HUES64 (cell line): ENCODE results near the gene TPGS1.

Source experiments
- H3K27ac ChIP-seq: 2 replicates; pipeline ENCODE4 v1.7.0; 2013; ENCODE audit warnings: low read depth, low read length, inconsistent platforms
- H3K27me3 ChIP-seq: 2 replicates; pipeline ENCODE4 v1.6.1; 2013; ENCODE audit warnings: mild to moderate bottlenecking, low read length; ENCODE audit not compliant: insufficient read depth
- H3K36me3 ChIP-seq: 2 replicates; pipeline ENCODE4 v1.6.1; 2013; ENCODE audit warnings: mild to moderate bottlenecking, low read length; ENCODE audit not compliant: insufficient read depth
- H3K4me1 ChIP-seq: 2 replicates; pipeline ENCODE4 v1.6.1; 2013; ENCODE audit warnings: mild to moderate bottlenecking, low read length, moderate library complexity; ENCODE audit not compliant: insufficient read depth
- H3K4me3 ChIP-seq: 2 replicates; pipeline ENCODE4 v1.5.1; 2013; ENCODE audit warnings: mild to moderate bottlenecking, low read length, moderate library complexity
- H3K9ac ChIP-seq: 2 replicates; pipeline ENCODE4 v1.6.1; 2013; ENCODE audit warnings: mild to moderate bottlenecking, low read depth, low read length
- H3K9me3 ChIP-seq: 2 replicates; pipeline ENCODE4 v1.6.1; 2013; ENCODE audit warnings: low read depth, low read length; ENCODE audit not compliant: insufficient read depth
- WGBS: fragments of 150-250, 120-280 bp; methylation state at CpG from one replicate; pipeline ENCODE4 v1.1.7; 2013; ENCODE audit warnings: missing lambda C conversion rate; 5-methylcytosine and 5-hydroxymethylcytosine counted together

Gene TPGS1

DNA sequence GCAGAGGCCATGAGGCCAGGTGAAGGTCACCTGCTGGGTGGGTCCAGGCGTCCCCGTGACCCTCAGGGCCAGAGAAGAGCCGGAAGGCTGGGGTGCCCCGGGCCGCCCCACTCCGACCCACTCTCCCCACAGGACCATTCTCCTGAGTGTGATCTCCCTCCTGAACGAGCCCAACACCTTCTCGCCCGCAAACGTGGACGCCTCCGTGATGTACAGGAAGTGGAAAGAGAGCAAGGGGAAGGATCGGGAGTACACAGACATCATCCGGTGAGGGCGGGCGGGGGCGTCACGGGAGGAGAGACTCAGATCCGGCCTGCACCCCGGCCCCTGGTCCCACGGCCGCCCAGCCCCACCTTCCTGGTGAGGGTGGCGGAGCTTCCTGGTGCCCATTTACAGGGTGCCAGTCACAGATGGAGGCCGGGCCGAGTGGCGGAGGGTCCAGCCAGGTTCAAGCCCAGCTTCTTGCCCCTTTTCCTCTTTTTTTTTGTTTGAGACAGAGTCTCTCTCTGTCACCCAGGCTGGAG is 29.6 kb downstream of the TPGS1 start:
- 97% methylated on average over 26 of the region's 26 CpGs for whole genome bisulfite sequencing
- Histone ChIP-seq H3K36me3 (peaks cover 58% of the 10 kb centered on the region), H3K9ac (no peak overlapping the region)

DNA sequence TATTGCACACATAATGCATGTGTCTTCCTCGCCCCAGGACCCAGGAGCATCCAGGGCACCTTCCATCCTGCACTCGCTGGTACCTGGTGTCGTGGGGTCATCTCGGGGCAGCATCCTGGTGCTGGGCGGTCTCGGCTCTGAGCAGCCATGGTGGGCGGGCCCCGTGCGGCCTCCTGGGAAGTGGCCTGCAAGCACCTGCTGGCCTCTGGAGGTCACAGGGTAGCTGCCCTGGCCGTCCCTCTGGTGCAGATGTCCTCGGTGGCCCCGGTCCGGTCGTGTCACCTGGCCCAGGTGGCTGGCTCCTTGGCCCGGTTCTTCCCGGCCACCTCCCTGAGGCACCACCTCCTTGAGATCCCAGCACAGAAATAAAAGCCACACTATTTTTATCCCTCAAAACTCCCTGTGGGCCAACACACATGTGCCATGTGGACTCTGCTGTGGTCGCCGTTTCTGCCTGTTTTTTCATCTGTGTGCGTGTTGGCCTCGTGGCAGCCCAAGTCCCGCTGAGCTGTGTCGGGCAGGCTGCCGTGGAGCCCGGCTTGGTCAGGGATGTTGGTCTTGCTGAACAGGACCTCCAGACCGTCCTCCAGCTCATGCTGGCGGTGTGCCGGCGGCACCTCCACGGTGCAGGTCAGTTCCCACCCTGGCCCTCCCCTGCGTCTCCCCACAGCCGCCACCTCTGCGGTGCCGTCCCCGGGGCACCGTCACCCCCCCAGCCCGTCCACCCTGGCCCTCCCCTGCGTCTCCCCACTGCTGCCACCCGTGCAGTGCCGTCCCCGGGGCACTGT is 31.5 kb downstream of the TPGS1 start:
- Histone ChIP-seq H3K36me3 (peaks cover 65% of the 10 kb centered on the region), H3K9ac (no peak overlapping the region), H3K27ac (no peak overlapping the region), H3K4me3 (no peak overlapping the region), H3K27me3 (no peaks in the 10 kb centered on the region), H3K4me1 (no peaks in the 10 kb centered on the region; the same call in 1 of the 2 replicates), H3K9me3 (no peaks in the 10 kb centered on the region)
- WGBS: 95% methylated on average over 40 of the region's 40 CpGs

More for the DNA sequence above, 29.6 kb downstream of the TPGS1 start:
- Histone ChIP-seq H3K9me3 (no peaks in the 10 kb centered on the region), H3K27ac (no peak overlapping the region), H3K27me3 (no peaks in the 10 kb centered on the region), H3K4me1 (no peaks in the 10 kb centered on the region; the same call in 1 of the 2 replicates), H3K4me3 (no peak overlapping the region)

DNA sequence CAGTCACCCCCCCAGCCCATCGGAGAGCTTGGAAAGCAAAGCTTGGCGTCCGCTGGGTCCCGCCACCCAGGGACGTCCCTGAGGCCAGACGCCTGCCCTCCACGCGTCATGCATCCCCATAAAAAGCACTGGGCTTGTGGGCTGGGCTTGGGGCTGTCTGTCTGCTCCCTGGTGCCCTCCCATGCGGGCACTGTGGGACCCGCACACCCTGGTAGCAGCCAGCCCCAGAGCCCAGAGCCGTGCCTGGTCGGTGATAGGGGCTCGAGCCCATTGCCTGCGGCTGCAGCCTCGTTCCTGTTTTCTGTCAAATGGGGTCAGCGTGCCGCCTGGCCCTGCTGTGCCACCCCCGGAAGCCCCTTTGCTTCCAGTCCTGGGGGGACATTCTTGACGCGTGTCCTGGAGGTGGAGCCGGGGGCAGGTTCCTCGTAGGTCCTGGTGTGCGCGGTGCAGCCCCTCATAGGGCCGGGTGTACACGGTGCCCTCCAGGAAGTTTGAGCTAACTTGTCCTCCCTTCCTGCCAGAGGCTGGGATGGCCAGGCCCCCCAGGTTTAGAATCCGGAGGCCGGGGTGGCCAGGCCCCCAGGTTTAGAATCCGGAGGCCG is 32.2 kb downstream of the TPGS1 start:
- H3K9ac ChIP-seq: no peak overlapping the region
- peaks cover 65% of the 10 kb centered on the region for H3K36me3 ChIP-seq
- H3K4me3 ChIP-seq: no peak overlapping the region
- WGBS: 90% methylated on average over 30 of the region's 30 CpGs
- H3K27ac ChIP-seq: no peak overlapping the region
- H3K27me3 ChIP-seq: no peaks in the 10 kb centered on the region
- no peaks in the 10 kb centered on the region for H3K9me3 ChIP-seq
- no peaks in the 10 kb centered on the region for H3K4me1 ChIP-seq

DNA sequence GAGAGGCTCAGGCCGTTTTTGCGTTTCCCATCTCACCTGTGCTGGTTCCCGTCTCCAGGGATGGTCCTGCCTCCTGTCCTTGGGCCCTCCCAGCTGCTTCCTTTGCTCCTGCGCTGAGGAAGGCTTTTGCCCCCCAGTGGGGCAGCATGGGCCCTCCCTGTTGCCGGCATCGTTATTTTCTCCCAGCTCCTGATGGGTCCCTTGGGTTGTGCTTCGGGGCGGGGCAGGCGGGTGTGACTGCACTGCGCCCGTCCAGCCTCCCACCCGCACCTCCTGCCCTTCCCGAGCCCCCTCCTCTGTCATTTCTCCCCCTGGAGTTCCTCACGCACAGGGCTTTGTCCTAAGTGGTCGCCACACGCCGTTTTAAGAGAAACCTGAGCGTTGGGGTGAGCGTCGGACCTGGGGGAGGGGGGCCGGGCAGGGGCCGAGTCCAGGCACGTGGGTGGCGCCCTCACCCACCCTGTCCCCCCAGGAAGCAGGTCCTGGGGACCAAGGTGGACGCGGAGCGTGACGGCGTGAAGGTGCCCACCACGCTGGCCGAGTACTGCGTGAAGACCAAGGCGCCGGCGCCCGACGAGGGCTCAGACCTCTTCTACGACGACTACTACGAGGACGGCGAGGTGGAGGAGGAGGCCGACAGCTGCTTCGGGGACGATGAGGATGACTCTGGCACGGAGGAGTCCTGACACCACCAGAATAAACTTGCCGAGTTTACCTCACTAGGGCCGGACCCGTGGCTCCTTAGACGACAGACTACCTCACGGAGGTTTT is 33.8 kb downstream of the TPGS1 start:
- no peak overlapping the region for H3K9ac ChIP-seq
- 94% methylated on average over 51 of the region's 51 CpGs for WGBS
- peaks cover 53% of the 10 kb centered on the region for H3K36me3 ChIP-seq
- no peaks in the 10 kb centered on the region for H3K27me3 ChIP-seq
- no peak overlapping the region for H3K4me3 ChIP-seq
- no peaks in the 10 kb centered on the region for H3K9me3 ChIP-seq
- no peak overlapping the region for H3K27ac ChIP-seq
- no peaks in the 10 kb centered on the region for H3K4me1 ChIP-seq

DNA sequence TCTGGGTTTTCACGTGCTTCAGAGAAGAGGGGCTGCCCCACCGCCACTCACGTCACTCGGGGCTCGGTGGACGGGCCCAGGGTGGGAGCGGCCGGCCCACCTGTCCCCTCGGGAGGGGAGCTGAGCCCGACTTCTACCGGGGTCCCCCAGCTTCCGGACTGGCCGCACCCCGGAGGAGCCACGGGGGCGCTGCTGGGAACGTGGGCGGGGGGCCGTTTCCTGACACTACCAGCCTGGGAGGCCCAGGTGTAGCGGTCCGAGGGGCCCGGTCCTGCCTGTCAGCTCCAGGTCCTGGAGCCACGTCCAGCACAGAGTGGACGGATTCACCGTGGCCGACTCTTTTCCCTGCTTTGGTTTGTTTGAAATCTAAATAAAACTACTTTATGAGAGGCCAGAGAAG is 34.4 kb downstream of the TPGS1 start:
- H3K27ac ChIP-seq: no peak overlapping the region
- 95% methylated on average over 26 of the region's 26 CpGs for WGBS
- no peaks in the 10 kb centered on the region for H3K9me3 ChIP-seq
- H3K9ac ChIP-seq: no peak overlapping the region
- H3K4me3 ChIP-seq: no peak overlapping the region
- H3K36me3 ChIP-seq: peaks cover 46% of the 10 kb centered on the region
- no peaks in the 10 kb centered on the region for H3K4me1 ChIP-seq
- no peaks in the 10 kb centered on the region for H3K27me3 ChIP-seq

DNA sequence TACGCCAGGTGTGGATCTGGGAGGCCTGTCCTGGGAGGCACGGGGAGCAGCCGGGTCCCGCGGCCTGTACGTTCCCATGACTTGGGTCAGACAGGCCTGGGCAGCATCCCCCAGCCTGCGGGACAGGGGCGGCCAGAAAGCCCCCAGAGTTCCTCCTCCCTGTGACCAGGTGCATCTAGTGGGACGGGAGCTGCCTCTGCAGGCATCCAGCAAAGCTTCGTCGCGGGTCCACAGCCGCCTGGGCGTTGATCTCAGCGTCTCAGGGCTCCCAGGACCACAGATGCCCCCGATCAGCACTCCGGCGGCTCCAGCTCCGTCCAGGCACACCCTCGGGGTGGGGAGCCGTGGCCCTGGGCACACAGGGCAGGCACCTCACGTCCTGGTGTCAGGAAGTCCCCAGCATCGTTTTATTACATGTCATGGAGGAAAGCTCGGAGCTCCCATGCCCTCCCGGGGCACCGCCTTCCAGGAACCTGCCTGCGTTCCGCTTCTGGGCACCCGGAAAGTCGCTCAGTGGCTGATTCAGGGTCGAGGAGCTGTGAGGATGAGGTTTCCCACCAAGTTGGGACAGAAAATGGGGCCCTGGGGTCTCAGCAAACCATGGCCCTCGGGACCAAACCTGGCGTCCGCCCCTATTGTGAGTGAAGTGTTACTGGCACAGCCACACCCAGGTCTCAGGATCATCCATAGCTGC is 35.0 kb downstream of the TPGS1 start:
- Histone ChIP-seq H3K9me3 (no peaks in the 10 kb centered on the region), H3K36me3 (peaks cover 41% of the 10 kb centered on the region), H3K27ac (no peak overlapping the region), H3K4me1 (no peaks in the 10 kb centered on the region), H3K4me3 (no peak overlapping the region), H3K9ac (no peak overlapping the region), H3K27me3 (no peaks in the 10 kb centered on the region)
- 93% methylated on average over 34 of the region's 34 CpGs for WGBS

DNA sequence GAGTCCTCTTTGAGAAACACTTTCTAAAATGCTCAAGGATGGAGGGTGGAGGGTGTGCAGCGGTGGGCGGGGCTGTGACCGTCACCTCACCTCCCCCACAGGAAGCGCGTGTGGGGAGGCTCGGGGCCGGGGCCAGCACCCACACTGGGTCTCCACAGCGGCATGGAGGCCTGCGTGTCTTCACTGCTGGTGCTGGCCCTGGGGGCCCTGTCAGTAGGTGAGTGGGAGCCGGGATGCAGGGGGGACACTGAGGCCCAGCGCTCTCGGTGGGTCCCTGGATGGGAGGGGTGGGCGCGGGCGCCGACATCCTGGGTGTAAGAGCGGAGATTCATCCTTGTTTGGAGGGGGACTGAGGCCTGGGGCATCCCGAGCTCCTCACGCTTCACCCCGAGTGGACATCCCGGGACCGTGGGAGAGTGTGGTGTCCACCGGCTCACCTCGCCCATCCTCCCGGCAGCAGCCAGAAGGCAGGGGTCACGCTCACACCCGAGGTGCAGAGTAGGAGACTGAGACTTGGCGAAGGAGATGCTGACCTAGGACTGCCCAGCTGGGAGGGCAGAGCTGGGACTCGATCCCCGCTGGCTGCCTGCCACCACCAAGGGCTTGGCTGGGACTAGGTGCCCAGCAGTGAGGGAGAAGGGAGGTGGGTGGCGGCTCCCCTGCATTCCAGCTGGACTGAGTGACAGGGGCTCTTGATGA is 36.8 kb downstream of the TPGS1 start, which contains the start of gene GZMM:
Gene GZMM (plus strand): TSS at position 144 of the 699 bp plus-strand sequence. CDS start 19 bp downstream, at position 163.
- Histone ChIP-seq H3K27ac (no peak within 1 kb of the TSS), H3K4me1 (no peaks in the 10 kb centered on the region), H3K27me3 (no peaks in the 10 kb centered on the region), H3K9ac (no peak within 1 kb of the TSS), H3K9me3 (no peaks in the 10 kb centered on the region), H3K4me3 (no peak within 1 kb of the TSS), H3K36me3 (peaks cover 26% of the 10 kb centered on the region)
- WGBS: 80% methylated on average over 31 of the region's 31 CpGs

DNA sequence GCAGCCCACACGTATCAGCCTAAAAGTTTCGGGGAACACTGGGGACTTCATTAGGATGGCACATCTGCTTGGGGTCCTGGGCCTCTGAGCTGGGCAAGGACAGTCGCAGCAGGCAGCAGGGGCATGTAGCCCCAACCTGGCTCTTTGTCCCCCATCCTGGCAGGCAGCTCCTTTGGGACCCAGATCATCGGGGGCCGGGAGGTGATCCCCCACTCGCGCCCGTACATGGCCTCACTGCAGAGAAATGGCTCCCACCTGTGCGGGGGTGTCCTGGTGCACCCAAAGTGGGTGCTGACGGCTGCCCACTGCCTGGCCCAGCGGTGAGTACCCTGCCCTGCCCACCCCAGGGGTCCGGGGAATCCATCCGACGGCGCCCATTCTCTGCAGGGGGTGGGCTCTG is 39.8 kb downstream of the TPGS1 start:
- Histone ChIP-seq H3K9ac (no peak overlapping the region), H3K27ac (no peak overlapping the region), H3K4me1 (no peaks in the 10 kb centered on the region), H3K36me3 (peaks cover 6% of the 10 kb centered on the region), H3K4me3 (no peak overlapping the region), H3K9me3 (no peaks in the 10 kb centered on the region), H3K27me3 (no peaks in the 10 kb centered on the region)
- 91% methylated on average over 15 of the region's 15 CpGs for whole genome bisulfite sequencing

DNA sequence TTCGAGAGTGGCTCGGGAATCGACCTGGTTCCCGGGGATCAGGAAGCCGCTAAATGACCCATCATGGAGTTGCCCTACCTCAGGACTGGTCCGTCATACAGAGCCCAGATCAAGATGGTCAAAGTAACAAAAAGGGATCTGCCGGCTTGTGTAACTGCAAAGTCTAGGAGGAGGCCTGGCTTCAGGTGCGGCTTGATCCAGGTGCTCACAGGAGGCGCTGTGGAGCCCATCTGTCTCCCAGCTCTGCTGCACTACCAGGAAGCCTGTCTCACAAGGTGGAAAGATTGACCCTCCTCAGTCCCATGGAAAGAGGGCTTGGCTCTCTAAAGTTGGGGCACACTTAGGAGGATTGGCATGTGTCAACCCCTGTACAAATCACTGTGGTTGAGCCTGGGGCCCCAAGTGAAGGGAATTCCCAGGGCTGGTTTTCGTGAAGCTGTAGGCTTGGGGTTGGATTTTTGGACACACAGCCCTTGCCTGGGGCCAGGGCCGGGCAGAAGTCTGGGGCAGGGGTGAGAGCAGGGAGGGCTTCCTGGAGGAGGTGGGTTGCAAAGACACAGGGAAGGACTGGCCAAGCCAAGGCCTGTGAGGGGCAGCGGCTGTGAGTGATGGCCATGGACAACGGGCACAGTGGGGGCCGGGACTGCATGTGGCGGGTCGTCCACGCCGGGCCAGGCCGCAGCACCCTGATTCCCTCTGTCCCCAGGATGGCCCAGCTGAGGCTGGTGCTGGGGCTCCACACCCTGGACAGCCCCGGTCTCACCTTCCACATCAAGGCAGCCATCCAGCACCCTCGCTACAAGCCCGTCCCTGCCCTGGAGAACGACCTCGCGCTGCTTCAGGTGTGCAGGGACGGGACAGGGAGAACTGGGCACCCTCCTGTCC is 40.8 kb downstream of the TPGS1 start:
- 86% methylated on average over 26 of the region's 26 CpGs for WGBS
- no peak overlapping the region for H3K27ac ChIP-seq
- no peak overlapping the region for H3K9ac ChIP-seq
- no peaks in the 10 kb centered on the region for H3K27me3 ChIP-seq
- no peaks in the 10 kb centered on the region for H3K4me1 ChIP-seq
- H3K36me3 ChIP-seq: no peaks in the 10 kb centered on the region
- H3K4me3 ChIP-seq: no peak overlapping the region
- H3K9me3 ChIP-seq: no peaks in the 10 kb centered on the region
